ENCODE results near the gene MLLT11.

Gene MLLT11

GRCh38 chr1:151056149-151056548 lies 4.0 kb upstream of the MLLT11 start:
- no peak for TF ChIP-seq CTCF (IDR thresholded peaks at IDR 0.05; ENCODE audit: extremely low read depth, missing control alignments)
- DNase-seq (ENCODE audit: low spot score), result peak; percentile 40

DNA sequence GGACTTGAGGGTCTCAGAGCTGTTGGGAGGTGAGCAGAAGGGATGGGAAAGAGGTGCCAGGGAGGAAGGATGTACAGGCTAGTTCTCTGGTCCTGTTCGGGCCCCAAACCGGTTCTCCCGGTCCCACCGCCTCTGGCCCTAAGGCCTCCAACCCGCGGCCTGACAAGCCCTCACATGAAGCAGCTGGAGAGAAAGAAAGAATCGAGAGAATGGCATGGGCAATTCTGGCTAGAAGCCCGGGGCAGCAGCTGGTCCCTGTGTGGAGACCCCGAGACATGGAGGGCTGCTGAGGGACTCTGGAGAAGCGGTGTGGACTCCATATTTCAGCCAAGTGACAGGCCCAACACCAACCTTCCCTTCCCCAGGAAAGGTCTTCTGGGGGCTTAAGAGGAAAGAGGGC lies 1.5 kb upstream of the MLLT11 start:
- TF ChIP-seq CTCF (IDR thresholded peaks at IDR 0.05; ENCODE audit: extremely low read depth, missing control alignments), result no peak
- DNase-seq (ENCODE audit: low spot score), result no peak

GRCh38 chr1:151059109-151060006 lies 839 bp upstream of the MLLT11 start, which contains the start of gene CDC42SE1:
TSS of gene CDC42SE1 (minus strand) at chr1:151059622. CDS start at chr1:151055730, 3,892 bp downstream.
- DNase-seq (ENCODE audit: low spot score), result peak; percentile 92
- peak; percentile 73 for TF ChIP-seq CTCF (IDR thresholded peaks at IDR 0.05; ENCODE audit: extremely low read depth, missing control alignments)

- no peak for DNase-seq (ENCODE audit: low spot score)
- no peak for TF ChIP-seq CTCF (IDR thresholded peaks at IDR 0.05; ENCODE audit: extremely low read depth, missing control alignments)
Measured at GRCh38 chr1:151060657-151061421, 642 bp downstream of the MLLT11 start.

DNA sequence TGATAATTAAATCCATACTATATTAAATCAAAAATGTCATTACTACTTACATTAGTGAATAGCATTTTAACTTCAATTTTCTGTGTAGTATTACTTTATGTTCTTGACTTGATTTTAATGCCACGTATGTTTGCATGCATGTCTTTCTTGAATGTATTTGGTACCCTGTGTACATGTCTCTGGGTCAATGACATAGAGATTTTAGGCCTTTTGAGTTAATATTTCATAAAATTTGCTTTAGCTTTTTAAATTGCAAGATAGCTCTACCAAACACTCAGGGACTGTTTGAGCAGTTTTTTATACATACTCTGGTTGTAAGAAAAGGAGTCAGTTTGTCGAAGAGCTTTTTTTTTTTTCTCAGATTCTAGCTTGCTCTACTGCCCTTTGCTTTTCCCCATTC lies 1.5 kb downstream of the MLLT11 start:
- no peak for DNase-seq (ENCODE audit: low spot score)
- no peak for TF ChIP-seq CTCF (IDR thresholded peaks at IDR 0.05; ENCODE audit: extremely low read depth, missing control alignments)

- no peak for TF ChIP-seq CTCF (IDR thresholded peaks at IDR 0.05; ENCODE audit: extremely low read depth, missing control alignments)
- DNase-seq (ENCODE audit: low spot score), result no peak
Measured at GRCh38 chr1:151062741-151063371, 2.7 kb downstream of the MLLT11 start.
